Activated CD4-positive, alpha-beta T cell treated with anti-CD3 and anti-CD28 coated beads, Interleukin-2, amount 50 U/mL, for 4 hours (primary cell): ENCODE data around the gene ING3.
A peak's percentile ranks its signal among the peaks of the same experiment; 100 is the strongest.
"Not testable (repeated sequence)": the region's sequence is repeated elsewhere in the genome, so short reads cannot be mapped to it uniquely, and the experiment has no call there.

Experiments used
- DNase-seq, 2 experiments: peaks; one replicate each; pipeline ENCODE4 v3.0.0-alpha.2; 2020

Gene ING3

DNA sequence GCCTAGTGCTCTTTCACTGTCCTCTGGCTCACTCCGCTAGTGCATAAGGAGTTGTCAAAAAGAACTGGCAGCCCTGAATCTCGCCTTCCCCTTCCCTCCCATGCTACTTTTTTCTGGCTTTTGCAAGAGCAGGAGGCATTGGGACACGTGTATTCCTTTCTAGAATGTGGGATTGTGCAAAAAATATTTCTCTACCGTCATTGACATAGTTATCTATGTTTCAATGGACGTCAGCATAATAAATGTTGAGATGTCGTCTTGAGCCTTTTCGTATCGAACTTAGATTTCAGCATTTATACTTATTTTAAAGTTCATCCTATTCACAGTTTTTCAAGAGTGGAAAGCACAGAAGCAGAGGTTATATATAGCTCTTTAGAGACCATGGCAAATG lies 727 bp downstream of the ING3 start:
- no peak for DNase-seq

DNA sequence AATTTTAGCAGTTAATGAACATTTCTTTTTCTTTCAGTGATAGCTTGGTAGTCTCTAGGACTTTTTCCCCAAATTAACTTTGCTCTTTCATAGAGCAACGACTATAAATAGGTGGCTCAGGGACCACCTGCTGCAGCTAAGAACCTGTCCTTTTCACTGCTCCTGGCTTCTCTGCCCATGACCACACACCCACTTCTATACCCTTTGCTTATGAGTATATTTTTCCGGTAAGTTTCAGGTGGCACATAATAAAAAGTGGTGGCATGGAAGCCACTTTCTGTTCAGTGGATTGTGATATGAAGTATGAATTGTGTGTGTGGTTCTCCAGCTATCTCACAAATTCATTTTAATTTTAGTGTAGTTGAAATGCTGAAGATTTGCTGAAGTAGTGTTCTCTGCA lies 1.2 kb downstream of the ING3 start:
- DNase-seq: no peak

DNA sequence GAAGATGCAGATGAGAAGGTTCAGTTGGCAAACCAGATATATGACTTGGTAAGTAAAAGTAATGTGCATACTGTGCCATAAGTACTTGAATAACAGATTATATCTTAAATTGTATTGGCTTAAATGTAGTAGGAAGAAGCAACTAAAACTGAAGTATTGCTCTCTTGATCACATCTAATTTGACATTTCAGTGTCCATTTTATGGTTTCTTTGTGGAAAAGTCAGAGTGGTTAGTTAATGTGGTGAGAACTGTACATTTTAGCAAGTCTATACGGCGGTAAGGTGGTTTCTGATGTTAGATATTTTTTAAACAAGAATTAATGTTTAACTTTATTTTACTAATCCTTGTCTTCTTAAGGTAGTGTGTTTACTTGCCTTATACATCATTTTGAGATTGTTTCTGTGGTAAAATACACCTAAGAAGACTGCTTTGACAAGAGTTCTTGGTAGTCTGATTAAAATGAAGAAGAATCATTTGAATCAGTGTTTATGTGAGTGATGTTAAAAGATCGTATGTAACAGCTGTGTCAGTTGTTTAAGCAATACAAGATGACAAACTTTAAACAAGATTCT lies 5.1 kb downstream of the ING3 start:
- no peak for DNase-seq

DNA sequence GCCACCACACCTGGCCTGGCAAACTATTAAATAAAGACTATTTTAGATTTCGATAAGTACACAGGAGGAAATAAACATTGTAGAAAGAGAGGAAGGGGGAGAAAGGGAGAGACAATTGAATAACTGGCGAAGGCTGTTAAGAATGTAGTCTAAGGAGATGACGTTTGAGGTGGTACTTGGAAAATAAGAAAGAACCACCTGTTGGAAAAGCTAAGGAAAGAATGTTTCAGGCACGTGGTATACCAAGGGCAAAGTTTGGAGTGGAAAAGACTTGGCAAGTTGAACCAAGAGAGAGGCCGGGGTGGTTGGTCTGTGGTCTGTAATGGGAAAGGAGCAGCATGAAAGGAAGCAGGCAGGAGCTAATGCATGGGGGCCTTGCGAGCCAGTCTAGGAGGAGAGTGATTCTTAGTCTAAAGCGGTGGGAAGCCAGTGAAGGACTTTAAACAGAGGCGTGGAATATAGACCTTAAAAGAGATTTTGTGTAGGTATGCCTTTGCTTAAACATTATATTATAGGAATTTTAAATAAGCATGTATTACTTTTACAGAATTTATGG lies 9.4 kb downstream of the ING3 start:
- DNase-seq: no peak

DNA sequence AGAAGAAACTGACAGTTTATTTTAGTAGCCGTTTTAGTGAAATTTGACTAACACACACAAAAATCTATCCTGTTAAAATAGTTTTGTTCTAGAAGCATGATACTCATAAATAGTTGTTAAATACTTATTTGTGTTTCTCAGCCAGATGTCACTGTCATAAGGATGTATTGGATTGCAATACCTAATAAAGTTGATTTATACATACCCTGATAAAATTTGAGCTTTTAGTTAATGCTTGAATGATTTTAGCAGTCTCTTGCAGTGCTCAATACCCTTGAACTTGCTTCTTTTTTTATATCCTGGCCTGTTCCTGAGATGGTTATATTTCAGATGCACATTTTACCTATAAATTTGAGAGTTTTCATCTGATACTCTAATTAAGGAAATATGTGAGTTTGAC lies 10.1 kb downstream of the ING3 start:
- DNase-seq: no peak

DNA sequence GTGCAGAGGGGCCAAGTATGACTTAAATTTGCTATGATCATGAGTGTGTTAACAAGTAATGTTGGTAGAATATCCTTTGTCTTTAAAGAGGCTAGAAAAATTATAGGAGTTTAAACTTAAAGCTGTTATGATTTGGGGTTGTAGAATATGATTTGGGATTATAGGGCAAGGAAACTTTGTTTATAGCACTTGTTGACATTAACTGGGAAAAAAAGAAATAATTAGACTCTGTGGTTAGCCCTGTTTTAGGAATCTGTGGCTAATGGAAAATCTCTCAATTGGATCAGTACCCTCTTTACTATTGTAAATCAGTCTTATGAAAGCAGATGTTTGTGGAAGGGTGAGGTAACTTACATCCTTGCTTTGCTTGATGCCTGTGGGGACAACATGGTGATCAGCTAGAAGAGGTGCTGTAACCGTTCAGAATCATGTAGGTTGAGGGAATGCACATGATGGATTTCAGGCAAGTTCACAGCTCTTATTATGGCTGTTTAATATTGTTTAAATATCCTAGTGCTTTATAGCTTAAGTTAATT lies 11.1 kb downstream of the ING3 start:
- no peak for DNase-seq

DNA sequence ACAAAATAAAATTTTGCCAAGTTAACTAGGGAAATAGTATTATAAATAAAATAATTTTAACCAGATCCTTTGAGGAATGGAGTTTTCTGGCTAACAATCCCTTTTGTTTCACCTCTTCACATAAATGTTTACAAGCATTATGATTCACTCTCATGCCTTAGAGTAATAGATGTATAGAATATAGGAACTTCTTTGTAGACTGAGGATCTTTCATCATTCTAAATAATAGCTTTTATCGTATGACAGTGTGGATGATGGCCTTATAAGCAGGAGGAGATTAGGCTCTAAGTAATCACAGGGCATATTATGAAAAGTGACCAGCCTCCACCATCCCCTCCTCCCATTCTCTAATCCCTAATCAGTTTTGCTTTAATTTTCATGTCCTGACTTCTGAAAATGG lies 13.5 kb downstream of the ING3 start:
- DNase-seq: no peak

DNA sequence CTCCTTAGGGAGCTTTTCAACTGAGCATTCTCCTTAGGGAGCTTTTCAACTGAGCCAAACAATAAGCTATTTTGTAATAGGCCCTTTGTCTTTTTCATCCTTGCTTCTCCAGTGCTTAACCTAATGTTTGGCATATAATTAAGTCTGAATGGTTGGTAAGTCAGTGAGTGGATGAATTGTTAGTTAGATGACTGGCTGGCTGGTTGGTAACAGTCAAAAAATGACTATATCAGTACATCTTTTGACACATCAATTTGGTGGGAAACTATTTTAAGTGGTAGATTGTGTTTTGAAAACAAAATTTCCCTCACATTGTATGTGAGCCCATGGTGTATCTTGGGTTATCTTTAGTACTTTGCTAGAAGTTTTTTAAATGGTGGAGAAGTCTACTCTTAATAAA lies 16.4 kb downstream of the ING3 start:
- no peak for DNase-seq

DNA sequence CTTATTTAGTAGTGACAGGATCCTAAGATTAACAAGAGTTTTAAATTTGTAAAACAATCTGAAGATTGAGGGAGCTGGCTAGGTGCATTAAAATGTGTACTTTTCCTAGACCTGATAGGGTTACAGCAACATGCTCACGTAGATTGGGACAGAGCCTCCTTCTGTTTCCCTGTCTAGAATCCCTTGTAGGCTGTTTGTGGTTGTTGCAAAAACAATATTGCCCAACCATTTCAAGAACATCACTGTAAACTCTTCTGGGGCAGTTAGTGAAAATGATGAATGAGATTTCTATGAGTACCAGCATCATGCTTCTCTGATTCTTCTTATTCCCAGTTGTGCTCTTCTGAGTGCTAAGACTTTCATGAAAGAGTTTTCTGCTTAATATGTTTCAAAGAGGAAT lies 23.3 kb downstream of the ING3 start:
- no peak for DNase-seq

DNA sequence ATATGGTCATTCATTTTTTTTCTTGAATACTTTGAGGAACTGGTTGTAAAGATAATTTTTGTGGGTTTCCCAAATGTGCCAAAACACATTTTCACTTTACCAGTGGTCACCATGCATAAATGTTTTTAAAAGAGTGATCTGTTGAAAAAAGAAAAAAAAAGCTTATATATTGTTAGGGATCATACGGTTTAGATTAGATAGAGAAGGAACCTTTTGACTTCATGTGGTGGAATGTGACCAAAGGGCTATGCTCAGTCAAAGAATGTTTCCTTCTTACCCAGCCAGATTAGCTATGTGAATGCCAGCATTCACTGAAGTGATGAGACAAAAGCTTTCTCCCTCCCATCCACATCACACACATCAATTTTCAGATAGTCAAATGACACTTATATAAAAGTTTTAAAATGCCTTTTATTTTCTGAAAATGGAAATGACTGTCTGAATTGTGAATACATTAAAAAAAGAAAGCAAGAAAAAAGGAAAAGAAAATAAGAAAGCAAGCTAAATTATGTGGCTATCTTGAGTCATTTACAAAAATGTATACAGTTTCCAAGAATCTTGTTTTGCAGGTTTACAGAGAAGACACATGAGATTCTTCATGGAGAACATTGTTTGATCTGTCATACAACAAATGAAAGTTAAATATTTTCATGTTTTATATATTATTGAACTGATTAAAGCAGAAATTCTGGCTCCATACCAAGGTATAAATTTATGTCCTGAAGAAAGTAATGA lies 29.4 kb downstream of the ING3 start:
- no peak for DNase-seq

DNA sequence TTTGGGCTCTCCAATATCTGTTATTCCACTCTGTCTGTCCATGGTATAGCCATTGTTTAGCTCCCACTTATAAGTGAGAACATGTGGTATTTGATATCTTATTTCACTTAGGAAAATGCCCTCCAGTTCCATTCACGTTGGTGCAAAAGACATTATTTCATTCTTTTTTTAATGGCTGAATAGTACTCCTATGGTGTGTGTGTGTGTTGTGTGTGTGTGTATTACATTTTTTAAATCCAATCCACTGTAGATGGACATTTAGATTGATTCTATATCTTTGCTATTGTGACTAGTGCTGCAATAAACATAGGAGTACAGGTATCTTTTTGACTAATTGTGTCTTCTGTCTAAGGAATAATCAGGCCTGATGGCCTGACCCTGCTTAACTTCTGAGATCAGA lies 30.5 kb downstream of the ING3 start:
- DNase-seq: no peak

DNA sequence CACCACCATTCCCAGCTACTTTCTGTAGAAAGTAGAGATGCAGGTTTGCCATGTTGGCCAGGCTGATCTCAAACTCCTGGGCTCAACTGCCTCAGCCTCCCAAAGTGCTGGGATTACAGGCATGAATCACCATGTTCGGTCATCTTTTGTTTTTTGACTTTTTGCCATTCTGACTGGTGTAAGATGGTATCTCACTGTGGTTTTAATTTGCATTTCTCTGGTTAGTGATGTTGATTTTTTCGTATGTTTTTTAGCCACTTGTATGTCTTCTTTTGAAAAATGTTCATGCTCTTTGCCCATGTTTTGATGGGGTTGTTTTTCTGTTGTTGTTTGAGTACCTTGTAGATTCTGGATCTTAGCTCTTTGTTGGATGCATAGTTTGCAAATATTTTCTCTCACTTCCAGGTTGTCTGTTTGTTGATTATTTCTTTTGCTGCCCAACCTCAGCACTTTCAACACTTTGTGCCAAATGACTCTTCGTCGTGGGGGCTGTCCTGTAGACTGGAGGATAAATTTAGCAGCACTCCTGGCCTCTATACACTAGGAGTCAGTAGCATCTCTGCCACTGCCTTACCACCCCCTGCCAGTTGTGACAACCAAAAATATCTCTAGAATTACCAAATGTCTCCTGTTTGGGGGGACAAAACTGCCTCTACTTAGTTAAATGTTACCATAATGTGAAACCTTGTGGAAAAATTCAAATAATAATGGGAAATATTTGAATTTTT lies 31.5 kb downstream of the ING3 start:
- DNase-seq: no peak

DNA sequence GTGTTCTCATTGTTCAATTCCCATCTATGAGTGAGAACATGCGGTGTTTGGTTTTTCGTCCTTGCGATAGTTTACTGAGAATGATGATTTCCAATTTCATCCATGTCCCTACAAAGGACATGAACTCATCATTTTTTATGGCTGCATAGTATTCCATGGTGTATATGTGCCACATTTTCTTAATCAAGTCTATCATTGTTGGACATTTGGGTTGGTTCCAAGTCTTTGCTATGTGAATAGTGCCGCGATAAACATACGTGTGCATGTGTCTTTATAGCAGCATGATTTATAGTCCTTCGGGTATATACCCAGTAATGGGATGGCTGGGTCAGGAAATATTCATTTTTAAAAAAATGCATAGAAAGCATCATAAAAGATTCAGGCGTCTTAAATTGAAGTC lies 33.0 kb downstream of the ING3 start:
- DNase-seq: not testable (repeated sequence)

DNA sequence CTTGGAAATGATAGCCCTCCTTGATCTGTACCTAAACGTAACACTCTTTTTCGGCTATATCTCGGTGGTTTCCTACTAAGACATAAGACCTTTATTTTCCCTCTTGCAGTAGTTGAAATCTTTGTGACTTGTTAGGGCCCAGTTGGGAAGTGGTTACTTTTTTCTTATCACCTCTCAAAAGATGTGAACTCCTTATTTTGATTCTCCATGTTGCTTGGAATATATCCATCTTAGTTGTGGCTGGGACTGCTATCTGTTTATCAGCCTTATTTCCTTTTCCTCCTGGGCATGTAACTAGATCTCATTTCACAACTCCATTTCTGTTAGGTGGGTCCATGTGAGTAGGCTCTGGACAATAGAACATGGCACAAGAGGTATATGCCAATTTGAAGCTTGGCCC lies 33.8 kb downstream of the ING3 start:
- no peak for DNase-seq

DNA sequence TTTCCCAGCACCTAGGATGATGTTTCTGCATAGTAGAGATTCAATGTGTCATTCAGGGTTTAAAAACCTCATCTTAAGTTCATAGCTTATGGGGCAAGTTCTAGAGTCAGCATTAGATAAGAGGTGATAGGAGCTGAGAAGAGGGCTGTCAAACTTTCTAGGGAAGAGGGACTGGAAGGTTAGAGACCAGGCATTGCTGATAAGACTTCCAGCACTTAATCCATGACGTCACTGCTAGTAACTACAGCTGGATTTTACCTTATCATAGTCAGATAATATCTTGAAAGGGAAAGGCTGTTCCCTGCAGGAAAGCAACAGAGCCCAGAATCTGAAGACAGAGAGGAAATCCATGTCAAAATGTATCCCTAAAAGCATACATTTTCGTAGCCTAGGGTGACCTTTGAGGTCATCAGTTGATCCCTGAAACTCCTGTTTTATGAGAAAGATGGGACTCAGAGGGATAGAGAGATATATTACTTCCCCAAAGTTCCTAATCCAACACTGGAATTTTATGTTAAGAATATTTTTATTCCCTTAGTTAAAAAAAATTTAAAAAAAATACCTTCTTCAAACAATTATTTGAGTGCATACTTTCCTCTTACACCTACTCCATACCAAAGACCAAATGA lies 34.7 kb downstream of the ING3 start:
- DNase-seq: no peak

DNA sequence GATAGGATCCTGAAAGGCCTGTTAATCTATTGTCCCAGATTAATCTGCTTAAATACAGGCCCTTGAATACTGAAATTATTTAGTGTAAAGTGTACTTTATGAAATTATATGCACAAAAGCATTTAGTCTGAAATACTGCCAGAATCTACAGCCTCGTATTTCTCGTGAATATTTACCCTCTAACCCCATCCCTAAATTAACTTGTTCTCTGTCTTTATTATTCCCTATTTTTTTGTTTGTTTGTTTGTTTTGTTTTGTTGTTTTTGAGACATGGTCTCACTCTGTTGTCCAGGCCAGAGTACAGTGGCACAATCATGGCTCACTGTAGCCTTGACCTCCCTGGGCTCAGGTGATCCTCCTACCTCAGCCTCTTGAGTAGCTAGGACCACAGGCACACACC lies 35.3 kb downstream of the ING3 start:
- DNase-seq: no peak

DNA sequence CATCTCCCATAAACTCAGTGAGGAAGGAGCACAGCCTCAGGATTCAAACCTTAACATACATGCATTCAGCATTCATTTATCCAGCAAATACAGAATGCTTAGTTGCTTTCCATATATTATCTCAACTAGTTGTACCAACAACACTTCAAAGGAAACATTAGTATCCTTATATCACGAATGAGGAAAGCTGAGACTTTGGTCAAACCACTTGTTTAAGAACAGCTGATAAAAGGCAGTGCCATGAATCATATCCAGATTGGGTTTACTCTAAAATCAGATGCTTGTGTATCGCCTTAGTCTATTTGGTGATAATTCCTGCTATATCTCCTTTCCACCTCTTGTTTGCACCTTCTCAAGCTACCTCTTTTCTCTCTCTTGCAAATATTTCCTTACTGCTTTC lies 36.1 kb downstream of the ING3 start:
- no peak for DNase-seq

DNA sequence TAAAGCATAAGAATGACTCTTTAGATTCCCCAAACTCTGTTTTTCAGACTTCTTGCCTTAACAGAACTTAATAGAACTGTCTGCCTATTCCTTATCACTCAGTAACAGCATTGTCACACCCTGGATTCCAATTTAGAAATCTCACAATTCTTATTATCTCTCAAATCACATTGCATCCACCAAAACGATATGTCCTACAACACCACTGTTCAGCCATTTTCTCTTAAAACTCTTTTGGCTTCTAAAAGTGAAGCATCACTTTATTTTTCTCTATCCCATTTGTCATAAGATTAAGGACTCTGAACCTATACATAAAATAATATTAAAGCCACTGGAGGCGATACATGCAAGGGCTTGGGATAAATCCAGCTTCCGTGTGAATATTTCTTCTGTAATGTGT lies 36.7 kb downstream of the ING3 start:
- DNase-seq: no peak

DNA sequence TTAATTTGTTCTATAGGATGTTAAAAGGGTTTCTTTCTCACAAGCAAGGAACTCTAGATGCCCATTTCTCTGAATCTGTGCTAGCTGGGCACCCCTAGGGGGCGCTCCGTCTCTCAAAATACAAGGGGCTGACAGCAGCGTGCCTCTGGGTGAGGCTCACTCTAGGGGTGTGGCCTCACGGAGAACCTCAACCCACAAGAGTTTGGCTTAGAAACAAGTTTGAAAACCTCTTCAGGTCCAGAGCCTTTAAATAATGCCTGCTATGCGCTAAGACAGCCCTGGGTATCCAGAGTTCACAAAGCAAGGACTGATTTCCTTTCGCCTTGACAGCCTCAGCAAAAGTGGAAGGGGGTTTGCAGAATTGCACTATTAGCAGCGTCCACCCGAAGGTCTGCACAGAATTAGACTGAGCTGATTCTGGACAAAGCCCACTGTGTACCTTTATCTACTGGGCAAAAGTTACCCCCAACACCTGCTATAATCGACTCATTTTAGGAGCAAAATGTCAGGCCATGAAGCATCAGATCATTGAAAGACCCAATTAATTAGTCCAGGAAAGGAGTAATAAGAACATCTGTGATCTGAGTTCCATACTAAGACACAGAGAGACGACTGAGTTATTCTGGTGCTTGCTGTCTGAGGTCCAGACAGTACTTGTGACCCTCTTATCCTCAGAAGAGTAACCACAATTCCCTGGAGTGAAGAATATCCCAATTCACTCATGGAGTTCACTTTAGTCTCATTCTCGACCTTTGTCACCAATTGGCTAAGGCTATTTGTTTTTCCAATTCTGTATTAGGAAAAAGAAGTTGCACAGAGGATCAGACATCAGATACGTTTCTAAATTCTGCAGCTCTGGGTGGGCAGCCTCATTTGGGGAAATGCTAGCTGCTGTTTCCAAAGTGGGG lies 37.4 kb downstream of the ING3 start:
- peak; percentile 79 to 80 for DNase-seq

DNA sequence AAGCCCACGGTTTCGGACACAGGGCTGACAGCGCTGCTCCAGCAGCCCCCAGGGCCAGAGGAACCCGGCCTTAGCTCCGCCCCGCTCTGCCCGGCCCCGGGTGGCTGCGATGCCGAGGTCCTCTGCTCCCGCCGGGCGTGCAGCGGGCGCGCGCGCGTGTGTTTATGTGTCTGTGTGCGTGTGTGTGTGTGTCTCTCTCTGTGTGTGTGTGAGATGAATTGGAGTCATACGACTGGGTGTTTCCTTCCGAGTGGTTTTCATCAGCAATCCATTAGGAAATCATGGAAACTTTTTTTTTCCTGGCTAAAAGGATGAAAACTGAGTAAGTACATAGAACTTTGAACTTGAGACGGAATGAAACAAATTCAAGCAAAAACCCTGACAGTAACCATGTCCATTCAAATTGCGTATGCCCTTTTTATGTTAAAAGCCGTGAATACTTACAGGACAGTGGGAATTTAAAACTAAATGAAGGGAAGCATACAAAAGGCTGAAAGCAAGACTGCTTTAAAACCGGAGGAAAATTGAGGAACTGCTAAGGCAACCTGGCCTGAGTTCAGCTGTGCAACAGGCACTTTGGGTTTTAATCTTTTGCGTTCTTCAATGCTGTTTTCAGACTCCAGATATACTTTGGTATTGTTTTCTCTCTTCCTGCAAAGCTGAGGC lies 38.1 kb downstream of the ING3 start, which contains the start of gene CPED1:
Gene CPED1 (plus strand): TSS at position 121 of the 666 bp plus-strand sequence. CDS start 911 bp downstream, outside the sequence.
- peak; percentile 6 to 12 for DNase-seq
